Stimulated activated CD4-positive, alpha-beta T cell treated with anti-CD3 and anti-CD28 coated beads, Interleukin-1b, Interleukin-23, amount 100 ng/mL, for 4 hours (primary cell): ENCODE results near the gene PANX1.
"Not testable (repeated sequence)": the region's sequence is repeated elsewhere in the genome, so short reads cannot be mapped to it uniquely, and the experiment has no call there.

Experiments
- DNase-seq, 2 donors: peaks; one replicate each; pipeline ENCODE4 v3.0.0-alpha.2; 2020; ENCODE audit warnings: low read depth in 2 of 2

PANX1 gene

GRCh38 chr11:94150056-94150455 lies 21.4 kb downstream of the PANX1 start:
- DNase-seq = no peak

GRCh38 chr11:94150704-94151685 lies 22.4 kb downstream of the PANX1 start:
- no peak for DNase-seq

GRCh38 chr11:94151903-94152677 lies 23.4 kb downstream of the PANX1 start:
- DNase-seq = no peak

GRCh38 chr11:94152678-94153065 lies 24.0 kb downstream of the PANX1 start:
- DNase-seq = no peak

DNA sequence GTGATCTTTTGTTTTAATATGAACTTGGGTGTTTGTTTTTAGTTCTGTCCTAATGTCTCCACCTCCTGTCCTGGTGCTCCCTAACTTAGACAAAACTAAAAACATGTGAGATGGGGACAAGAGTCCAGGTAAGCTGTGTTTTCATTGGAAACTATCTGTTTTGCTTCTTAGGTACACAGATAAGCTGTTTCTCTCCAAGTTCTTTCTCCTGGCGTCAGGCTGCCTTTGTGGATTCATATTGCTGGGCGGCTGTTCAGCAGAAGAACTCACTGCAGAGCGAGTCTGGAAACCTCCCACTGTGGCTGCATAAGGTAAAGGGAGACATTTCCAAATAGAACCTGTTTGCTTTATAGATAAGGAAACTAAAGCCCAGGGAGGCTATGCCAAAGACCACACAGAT lies 24.7 kb downstream of the PANX1 start:
- no peak for DNase-seq

DNA sequence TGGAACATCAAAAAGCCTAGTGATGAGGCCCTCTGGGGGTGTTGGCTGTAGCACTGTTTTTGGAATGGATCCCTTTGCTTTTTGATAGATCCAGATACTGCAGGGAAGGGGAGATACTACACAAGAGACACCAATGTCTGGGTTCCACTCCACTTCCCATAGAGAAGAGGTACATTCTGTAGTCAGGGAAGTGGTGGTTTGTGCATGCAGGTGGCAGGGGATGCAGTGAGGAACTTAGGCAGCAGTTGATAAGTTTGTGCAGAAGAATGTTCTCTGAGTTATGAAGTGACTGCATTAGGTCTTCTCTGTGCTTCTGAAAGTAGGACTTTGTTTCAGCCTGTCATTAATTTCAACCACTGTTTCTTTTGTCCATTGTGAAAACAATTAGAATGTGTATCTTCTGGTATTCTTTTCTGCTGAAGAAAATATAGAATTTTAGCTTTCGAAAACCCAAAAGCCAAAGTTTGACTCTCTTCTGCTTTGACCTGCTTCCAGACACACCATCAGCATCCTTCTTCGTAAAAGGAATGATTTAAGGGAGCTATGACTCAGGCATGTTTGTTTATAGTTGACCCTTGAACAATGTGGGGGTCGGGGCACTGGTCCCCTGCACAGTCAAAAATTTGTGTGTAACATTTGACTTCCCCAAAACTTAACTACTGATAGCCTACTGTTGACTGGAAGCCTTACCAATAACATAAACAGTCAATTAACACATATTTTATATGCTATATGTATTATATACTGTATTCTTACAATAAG lies 25.6 kb downstream of the PANX1 start:
- DNase-seq = no peak

GRCh38 chr11:94157339-94157738 lies 28.7 kb downstream of the PANX1 start:
- DNase-seq = not testable (repeated sequence)

DNA sequence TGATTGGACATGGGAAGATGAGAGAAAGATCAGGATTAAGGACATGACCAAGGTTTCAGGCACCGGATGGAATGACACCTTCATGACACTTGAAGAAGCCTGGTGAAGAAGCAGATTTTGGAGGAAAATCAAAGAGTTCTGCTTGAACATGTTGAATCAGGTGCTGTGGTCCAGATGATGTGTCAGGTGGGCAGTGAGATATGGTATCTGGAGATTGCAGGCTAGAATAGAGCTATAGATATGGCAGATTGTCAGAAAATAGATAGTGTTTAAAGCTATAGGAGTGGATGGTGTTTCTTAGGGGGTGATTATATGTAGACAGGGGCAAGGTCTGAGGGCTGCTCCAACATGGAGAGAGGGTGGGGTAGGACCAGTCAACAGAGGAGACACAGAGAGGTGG lies 40.2 kb downstream of the PANX1 start:
- no peak for DNase-seq

DNA sequence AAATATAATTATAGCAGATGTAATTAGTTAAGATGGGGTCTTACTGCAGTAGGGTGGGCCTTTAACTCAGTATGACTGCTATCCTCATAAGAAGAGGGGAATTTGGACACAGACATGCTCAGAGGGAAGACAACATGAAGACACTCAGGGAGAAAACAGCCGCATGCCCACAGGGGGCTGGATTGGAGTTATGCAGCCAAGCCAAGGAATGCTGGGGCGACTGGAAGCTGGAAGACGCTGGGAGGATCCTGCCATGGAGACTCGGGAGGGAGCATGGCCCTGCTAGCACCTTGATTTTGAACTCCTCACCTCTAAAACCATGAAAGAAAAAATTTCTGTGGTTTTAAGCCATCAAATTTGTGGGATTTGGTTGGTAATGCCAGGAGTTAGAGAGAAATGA lies 40.9 kb downstream of the PANX1 start:
- no peak for DNase-seq

DNA sequence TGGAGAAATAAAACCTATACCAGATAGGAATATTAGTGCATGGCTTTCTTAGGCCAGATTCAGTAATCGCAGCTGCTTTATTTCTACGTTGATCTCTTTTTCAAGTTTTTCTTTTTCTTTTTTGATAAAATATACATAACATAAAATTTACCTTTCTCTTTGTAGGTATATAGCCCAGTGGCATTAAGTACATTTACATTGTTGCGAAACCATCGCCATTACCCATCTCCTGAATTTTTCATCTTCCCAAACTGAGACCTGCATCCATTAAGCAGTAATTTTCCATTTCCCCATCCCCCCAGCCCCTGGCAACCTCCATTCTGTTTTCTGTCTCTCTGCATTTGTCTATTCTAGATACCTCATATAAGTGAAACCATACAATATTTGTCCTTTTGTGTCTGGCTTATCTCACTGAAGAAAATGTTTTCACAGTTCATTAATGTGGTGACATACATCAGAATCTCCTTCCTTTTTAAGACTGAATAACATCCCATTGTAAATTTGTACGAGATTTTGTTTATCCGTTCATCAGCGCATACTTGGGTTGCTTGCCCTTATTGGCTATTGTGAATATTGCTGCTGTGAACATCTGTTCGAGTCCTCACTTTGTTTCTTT lies 41.4 kb downstream of the PANX1 start:
- no peak for DNase-seq

DNA sequence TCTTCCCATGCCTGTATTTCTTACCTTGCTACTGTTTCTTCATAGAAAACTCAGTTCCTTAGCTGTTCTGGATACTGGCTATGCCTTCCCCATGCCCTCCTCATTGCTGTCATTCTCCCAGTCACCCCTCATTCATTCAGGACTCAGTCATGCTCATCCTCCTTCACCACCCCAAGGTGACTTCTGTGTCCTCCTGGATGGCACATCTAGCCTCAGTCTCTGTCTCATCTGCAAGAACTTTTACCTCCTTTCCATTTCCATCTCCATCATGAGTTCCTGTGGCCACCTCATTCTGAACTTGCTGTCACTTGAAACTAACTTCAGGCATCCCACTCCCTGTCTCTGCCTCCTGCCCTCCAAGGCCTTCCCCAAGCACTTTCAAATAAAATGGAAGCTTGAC lies 42.3 kb downstream of the PANX1 start:
- no peak for DNase-seq

DNA sequence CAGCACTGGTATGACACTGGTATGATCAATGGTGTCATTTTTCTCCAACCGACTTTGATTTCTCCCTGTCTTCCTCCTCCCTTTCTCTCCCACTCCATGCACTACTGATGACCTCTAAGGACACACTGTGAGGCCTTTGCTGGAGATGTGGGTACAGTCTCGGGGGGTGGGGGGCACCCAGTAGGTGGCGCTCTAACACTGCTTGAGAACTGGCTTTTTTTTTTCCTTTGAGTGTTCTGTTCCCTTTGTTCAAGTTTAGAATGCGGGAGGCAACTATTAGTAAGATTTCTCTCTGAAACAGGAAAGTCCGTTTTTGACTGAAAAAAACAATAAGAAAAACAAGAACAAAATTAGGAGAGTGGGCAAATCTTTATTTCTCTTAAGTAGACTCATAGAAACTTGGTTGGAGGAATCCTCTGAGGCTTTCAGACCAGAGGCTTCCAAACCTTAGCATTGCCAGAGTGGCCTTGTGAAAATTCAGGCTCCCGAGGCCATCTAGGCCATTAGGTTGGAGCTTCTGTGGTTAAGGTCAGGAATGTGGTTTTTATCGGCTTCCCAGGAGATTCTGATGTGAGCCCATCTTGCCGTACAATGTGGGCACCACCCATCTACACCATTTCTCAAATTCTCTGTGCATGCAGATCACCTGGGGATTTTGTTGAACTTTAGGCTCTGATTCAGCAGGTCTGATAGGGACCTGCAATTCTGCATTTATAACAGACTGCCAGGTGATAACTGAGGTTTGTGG lies 43.2 kb downstream of the PANX1 start:
- DNase-seq = peak; percentile 11 to 22

- DNase-seq = no peak
Observed at GRCh38 chr11:94175535-94175934, 46.9 kb downstream of the PANX1 start.

DNA sequence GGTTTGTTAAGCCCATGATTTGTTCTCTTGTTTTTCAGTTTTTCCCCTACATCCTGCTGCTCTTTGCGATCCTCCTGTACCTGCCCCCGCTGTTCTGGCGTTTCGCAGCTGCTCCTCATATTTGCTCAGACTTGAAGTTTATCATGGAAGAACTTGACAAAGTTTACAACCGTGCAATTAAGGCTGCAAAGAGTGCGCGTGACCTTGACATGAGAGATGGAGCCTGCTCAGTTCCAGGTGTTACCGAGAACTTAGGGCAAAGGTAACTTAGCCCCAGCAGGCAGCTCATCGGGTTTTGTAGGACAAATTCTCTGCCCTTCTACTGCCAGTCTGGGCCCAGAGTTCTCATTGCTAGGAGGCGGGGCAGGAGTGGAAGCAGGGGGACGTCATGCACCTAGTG lies 49.7 kb downstream of the PANX1 start:
- no peak for DNase-seq

DNA sequence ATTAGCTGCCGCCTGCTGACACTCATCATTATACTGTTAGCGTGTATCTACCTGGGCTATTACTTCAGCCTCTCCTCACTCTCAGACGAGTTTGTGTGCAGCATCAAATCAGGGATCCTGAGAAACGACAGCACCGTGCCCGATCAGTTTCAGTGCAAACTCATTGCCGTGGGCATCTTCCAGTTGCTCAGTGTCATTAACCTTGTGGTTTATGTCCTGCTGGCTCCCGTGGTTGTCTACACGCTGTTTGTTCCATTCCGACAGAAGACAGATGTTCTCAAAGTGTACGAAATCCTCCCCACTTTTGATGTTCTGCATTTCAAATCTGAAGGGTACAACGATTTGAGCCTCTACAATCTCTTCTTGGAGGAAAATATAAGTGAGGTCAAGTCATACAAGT lies 51.1 kb downstream of the PANX1 start:
- DNase-seq = no peak

GRCh38 chr11:94181526-94181925 lies 52.9 kb downstream of the PANX1 start:
- no peak for DNase-seq

GRCh38 chr11:94181943-94182342 lies 53.3 kb downstream of the PANX1 start:
- no peak for DNase-seq

DNA sequence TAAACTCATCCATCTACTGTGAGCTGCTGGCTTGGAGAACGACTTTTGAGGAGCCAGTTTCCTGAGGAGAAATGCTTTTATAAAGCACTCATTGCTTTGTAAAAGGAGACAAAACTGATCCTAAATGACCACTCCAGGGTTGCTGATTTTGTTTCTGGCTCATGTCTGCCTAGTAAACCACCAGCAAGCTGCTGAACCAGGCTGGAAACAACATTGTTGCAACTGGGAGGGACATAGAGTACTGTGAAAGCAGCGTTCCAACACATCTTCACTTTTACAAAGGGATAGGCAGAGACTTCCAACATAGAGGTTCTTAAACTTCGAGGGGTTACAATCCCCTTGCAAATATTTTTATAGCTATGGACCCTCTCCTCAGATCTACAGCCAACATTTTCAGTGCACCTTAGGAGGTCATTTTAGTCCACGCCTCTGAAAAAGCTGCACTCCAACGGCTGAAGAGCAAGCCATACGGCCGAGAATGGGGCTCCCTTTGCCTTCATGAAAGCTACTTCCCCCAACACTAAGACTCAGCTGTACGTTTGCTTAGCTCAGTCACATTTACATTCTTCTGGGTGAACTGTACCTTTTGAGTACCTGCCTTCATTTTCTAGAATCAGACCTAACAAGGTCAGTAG lies 54.7 kb downstream of the PANX1 start:
- no peak for DNase-seq

DNA sequence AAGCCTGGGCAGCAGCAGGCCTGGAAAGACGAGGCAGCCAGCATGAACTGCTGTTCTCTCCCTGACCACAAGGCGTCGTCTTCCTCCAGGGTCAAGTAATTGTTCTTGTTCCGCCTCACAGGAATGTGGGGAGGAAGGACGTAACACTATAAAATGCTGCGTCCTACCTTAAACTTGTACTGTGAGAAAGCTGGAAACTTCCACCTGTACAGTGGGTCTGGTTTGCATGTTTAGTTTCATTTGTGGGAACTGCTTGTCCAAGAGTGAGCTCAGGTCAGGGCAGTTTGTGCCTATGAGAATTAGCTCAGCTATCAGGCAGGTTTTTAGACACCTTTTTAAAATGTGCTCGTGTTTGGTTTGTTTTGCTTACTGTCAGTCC lies 55.2 kb downstream of the PANX1 start:
- peak; percentile 3 to 5 for DNase-seq

DNA sequence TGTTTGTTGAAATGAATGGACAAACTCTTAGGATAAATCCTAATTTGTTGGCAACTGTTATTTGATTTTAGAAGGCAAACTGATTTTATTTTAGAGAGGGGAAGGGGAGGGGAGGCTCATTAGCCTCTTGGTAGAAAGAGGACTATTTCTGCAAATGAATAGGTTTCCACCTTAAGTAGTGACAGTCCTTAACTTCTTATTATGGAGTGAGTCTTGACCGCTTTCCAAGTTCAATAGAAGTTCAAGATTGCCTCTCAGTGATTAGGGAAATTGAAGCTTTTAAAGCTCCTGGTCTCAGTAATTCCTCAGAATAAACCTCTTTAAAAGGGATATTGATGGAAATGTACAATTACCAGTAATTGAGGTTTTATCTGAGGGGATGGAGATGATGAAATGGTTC lies 55.7 kb downstream of the PANX1 start:
- no peak for DNase-seq

DNA sequence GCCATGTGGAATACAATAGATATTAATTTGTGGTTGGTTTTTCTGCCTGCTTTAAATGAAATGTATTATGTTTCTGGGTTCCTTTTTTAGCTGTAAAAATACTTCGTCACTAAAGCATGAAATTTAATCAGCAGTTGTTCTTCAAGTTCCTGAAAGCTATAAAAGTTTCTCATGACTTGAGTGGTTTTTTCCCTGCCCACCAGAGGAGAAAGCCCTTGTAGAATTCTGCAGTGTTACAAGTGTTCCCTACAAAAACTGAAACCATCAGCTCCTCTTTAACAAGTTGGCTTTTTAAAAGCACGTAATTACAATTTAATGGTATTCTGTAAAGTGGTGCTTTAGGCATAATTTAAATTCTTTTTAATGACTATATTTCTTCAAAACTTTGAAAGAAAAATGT lies 56.2 kb downstream of the PANX1 start:
- no peak for DNase-seq
